ENCODE measurements around the gene GSS.

Gene GSS

DNA sequence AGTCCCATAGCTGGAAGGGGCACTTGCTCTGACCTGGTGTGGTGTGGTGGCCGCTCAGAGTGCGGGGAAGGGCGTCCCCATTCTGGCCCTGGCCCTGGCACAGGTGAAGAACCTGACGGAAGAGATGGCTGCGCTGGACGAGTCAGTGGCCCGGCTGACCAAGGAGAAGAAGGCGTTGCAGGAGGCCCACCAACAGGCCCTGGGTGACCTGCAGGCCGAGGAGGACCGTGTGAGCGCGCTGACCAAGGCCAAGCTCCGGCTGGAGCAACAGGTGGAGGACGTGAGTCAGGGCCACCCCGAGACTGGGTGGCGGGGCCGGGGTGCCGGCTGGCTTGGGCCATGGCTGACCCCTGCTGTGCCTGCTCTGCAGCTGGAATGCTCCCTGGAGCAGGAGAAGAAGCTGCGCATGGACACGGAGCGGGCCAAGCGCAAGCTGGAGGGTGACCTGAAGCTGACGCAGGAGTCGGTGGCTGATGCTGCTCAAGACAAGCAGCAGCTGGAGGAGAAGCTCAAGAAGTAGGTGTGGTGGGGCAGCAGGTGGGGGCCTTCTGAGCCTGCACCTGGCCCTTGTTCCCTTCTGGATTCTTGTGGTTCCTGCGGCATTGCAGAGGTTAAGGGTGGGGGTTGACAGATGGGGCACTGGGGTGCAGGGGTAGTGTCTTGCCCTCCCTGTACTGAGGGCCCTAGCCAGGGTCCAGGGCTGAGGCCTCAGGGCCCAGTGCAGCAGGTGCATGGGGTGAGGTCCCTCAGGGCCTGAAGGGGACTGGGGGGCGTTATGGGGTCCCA lies 40.8 kb upstream of the GSS start:
- H3K4me3 ChIP-seq (replicated peaks; ENCODE audit: insufficient read depth, low read length) = no peak overlapping the region

DNA sequence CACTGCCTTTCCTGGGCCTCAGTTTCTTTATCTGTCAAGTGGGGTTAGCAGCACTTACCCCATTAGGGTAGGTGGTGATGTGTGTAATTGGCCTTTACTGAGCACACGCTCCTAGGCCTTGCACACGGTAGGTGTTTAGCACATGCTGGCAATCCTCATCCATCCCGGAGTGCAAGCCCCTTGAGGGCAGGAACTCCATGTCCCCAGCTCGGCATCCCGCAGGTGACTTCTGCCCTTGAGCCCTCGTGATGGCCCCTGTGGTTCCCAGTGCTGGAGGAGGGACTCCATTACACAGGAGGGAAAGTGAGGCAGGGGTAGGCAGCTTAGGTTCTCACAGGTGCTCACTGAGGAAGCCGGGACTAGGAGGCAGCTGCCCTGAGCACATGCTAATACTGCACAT lies 40.1 kb upstream of the GSS start:
- no peak for TF ChIP-seq GABPA (IDR thresholded peaks at IDR 0.05; ENCODE audit: low read depth)
- no peak for TF ChIP-seq POLR2AphosphoS5 (IDR thresholded peaks at IDR 0.05; ENCODE audit: low read depth)
- TF ChIP-seq, protein P1, sequence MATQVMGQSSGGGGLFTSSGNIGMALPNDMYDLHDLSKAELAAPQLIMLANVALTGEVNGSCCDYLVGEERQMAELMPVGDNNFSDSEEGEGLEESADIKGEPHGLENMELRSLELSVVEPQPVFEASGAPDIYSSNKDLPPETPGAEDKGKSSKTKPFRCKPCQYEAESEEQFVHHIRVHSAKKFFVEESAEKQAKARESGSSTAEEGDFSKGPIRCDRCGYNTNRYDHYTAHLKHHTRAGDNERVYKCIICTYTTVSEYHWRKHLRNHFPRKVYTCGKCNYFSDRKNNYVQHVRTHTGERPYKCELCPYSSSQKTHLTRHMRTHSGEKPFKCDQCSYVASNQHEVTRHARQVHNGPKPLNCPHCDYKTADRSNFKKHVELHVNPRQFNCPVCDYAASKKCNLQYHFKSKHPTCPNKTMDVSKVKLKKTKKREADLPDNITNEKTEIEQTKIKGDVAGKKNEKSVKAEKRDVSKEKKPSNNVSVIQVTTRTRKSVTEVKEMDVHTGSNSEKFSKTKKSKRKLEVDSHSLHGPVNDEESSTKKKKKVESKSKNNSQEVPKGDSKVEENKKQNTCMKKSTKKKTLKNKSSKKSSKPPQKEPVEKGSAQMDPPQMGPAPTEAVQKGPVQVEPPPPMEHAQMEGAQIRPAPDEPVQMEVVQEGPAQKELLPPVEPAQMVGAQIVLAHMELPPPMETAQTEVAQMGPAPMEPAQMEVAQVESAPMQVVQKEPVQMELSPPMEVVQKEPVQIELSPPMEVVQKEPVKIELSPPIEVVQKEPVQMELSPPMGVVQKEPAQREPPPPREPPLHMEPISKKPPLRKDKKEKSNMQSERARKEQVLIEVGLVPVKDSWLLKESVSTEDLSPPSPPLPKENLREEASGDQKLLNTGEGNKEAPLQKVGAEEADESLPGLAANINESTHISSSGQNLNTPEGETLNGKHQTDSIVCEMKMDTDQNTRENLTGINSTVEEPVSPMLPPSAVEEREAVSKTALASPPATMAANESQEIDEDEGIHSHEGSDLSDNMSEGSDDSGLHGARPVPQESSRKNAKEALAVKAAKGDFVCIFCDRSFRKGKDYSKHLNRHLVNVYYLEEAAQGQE (IDR thresholded peaks at IDR 0.05; ENCODE audit: insufficient replicate concordance, low read depth) = no peak
- no peak for TF ChIP-seq SPI1 (IDR thresholded peaks at IDR 0.05; ENCODE audit: borderline replicate concordance, low read depth)
- TF ChIP-seq, protein P2, sequence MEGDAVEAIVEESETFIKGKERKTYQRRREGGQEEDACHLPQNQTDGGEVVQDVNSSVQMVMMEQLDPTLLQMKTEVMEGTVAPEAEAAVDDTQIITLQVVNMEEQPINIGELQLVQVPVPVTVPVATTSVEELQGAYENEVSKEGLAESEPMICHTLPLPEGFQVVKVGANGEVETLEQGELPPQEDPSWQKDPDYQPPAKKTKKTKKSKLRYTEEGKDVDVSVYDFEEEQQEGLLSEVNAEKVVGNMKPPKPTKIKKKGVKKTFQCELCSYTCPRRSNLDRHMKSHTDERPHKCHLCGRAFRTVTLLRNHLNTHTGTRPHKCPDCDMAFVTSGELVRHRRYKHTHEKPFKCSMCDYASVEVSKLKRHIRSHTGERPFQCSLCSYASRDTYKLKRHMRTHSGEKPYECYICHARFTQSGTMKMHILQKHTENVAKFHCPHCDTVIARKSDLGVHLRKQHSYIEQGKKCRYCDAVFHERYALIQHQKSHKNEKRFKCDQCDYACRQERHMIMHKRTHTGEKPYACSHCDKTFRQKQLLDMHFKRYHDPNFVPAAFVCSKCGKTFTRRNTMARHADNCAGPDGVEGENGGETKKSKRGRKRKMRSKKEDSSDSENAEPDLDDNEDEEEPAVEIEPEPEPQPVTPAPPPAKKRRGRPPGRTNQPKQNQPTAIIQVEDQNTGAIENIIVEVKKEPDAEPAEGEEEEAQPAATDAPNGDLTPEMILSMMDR (IDR thresholded peaks at IDR 0.05; ENCODE audit: insufficient read depth, low read length) = no peak
- no peak for DNase-seq (ENCODE audit: low read depth in 1 of 2, low spot score in 1 of 2)
- no peak overlapping the region for H3K4me3 ChIP-seq (replicated peaks; ENCODE audit: insufficient read depth, low read length)
- H3K27ac ChIP-seq (replicated peaks) = no peak overlapping the region
- no peaks in the 10 kb centered on the region for H3K27me3 ChIP-seq (ENCODE audit: insufficient read depth, poor library complexity, severe bottlenecking)

More for the DNA sequence above, 40.8 kb upstream of the GSS start:
- H3K27ac ChIP-seq (replicated peaks) = no peak overlapping the region
- DNase-seq (ENCODE audit: low read depth in 1 of 2, low spot score in 1 of 2) = no peak
- TF ChIP-seq, protein P1 (IDR thresholded peaks at IDR 0.05; ENCODE audit: insufficient replicate concordance, low read depth) = no peak
- no peak; the same call in 1 of the 2 replicates for TF ChIP-seq POLR2AphosphoS5 (IDR thresholded peaks at IDR 0.05; ENCODE audit: low read depth)
- no peak for TF ChIP-seq GABPA (IDR thresholded peaks at IDR 0.05; ENCODE audit: low read depth)
- TF ChIP-seq SPI1 (IDR thresholded peaks at IDR 0.05; ENCODE audit: borderline replicate concordance, low read depth) = no peak
- TF ChIP-seq, protein P2 (IDR thresholded peaks at IDR 0.05; ENCODE audit: insufficient read depth, low read length) = no peak
- no peaks in the 10 kb centered on the region for H3K27me3 ChIP-seq (ENCODE audit: insufficient read depth, poor library complexity, severe bottlenecking)

DNA sequence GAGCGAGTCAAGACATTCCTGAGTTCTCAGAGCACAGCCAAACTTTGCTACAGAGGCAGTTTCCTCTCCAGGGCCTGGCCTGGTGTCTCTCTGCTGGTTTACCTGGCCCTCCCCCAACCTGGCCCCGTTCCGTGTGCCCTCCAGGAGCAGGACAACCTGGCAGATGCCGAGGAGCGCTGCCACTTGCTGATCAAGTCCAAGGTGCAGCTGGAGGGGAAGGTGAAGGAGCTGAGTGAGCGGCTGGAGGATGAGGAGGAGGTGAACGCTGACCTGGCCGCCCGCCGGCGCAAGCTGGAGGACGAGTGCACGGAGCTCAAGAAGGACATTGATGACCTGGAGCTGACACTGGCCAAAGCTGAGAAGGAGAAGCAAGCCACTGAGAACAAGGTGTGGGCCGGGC lies 39.6 kb upstream of the GSS start:
- no peak overlapping the region for H3K4me3 ChIP-seq (replicated peaks; ENCODE audit: insufficient read depth, low read length)
- TF ChIP-seq POLR2AphosphoS5 (IDR thresholded peaks at IDR 0.05; ENCODE audit: low read depth) (no peak), SPI1 (IDR thresholded peaks at IDR 0.05; ENCODE audit: borderline replicate concordance, low read depth) (no peak)
- TF ChIP-seq, protein P1 (IDR thresholded peaks at IDR 0.05; ENCODE audit: insufficient replicate concordance, low read depth) = no peak
- TF ChIP-seq, protein P2 (IDR thresholded peaks at IDR 0.05; ENCODE audit: insufficient read depth, low read length) = no peak
- H3K27me3 ChIP-seq (ENCODE audit: insufficient read depth, poor library complexity, severe bottlenecking) = no peaks in the 10 kb centered on the region
- H3K27ac ChIP-seq (replicated peaks) = no peak overlapping the region
- no peak for DNase-seq (ENCODE audit: low read depth in 1 of 2, low spot score in 1 of 2)
